Measurements from ENCODE around the gene EEFSEC.
A peak's percentile ranks its signal among the peaks of the same experiment; 100 is the strongest.

The EEFSEC gene

DNA sequence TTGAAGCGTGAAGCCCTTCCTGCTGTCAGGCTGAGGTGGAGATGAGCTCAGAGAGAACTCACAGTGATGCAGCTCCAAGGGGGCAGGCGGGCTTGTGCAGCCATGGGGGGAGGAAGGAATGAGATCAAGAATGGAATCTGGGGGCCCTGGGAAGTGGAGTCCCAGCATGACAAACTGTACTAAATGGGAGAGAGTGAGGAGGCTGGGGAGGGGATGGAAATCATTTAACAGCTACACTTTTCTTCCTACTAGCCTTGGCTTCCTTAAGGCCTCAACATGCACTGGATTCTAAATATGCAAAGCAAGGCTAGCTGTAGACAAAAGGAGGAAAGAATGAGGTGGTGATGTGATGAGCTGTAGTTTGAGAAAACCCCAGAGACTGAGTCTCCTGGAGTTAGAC, 133.9 kb downstream of the EEFSEC start:
- DNase-seq (ENCODE audit: low read depth): no peak

DNA sequence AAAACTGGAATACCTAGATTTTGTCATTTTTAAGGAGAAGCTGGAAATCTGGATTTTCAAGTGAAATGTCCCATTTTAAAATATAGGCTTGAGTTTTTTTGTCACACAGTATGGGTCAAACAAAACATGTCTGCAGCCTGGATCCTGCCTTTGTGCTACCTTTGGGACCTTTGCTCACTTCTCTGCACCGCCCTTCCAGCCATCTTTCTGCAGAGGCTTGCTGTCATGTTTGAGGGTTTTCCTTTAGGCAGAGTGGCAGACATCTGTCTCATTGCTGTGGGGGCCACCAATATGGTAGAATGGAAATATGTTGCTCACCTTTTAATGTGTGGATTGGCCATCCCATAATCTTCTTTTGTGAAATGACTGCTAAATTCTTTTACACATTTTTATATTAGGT, 136.3 kb downstream of the EEFSEC start:
- DNase-seq (ENCODE audit: low read depth): no peak

DNA sequence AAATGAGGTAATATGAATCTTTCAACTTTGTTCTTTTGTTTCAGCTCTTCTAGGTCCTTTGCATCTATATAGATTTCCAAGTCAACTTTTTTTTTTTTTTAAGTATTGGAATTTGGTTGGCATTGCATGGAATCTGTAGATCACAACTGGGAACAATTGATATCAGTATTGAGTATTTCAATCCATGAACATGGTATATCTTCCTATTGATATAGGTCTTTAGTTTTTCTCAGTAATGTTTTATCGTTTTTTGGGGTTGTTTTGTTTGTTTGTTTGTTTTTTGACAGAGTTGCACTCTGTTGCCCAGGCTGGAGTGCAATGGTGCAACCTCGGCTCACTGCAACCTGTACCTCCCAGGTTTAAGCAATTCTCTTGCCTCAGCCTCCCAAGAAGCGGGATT, 137.2 kb downstream of the EEFSEC start:
- DNase-seq (ENCODE audit: low read depth): no peak

DNA sequence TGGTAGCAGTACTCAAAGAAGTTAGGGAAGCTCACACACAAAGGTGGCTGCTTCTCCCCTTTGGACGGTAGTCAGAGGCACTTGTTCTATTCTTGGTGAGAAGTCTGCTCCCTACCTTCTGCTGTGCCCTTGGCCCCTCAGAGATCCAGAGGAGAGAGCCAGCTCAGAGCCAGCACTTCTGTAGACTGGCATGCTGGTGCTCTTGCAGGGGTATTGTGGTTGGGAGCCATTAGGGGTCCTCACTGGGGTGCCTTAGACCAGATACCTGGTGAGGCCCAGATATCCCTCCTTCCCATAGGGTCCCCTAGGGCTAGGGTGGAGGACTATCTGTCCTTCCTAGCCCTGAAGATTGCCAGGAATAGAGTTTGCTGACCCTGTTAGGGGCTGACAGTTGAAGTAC, 140.6 kb downstream of the EEFSEC start:
- DNase-seq (ENCODE audit: low read depth): no peak

DNA sequence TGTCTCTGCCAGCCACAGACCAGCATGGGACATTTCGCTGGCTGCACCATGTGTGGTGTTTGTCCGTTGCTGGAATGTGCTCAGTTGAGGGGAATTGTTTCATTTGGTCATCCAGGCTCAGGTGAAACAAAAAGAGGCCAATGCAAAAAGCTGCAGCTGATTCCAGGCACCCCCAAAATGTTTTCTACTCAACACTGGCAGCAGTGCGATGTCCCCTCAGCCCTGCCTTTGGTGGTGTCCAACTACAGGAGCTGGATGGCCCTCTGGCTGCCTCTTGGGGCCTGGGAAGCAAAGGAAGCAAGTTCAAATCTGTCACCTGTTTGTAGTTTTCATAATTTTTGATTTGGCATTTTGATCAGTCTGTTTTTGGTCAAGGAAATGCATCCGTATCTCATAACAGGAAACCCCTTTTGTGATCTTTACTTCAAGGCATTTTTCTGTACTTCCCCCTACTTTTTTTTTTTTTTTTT, 141.8 kb downstream of the EEFSEC start:
- no peak for DNase-seq (ENCODE audit: low read depth)

DNA sequence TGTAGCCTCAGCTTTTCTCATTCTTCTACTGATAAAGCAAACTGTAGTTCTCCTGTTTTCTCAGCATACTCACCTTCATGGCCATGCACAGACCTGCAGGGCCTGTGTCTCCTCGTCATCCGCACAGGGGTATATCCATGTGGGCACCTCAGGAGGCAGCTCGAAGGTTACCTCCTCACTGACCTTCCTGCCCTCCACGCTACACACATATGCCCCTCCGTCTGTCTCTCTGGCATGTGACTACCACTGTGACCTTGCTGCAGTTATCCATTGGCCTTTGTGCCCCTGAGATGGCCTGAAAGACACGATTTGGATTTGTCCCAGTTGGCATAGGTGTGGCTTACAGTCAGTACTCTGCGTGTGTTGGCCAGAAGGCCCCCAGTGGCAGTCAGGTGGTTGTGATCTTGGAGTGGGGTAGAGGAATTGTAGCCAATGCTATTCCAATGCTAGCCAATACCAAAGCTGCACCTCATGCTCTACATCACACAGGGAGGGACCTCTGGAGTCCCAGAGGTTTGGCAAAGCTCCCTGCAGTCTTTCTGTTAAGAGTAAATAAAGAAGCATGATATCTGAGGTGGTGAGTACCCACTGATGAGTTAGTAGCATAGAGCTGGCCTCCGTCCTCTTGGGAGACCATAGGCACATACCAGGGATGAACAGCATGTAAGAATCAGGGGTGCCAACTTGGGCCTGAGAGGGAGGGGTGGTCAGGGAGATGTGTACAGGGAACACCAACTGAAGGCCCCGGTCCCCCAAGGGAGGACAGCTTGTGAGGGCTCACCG, 143.4 kb downstream of the EEFSEC start:
- DNase-seq (ENCODE audit: low read depth): no peak

DNA sequence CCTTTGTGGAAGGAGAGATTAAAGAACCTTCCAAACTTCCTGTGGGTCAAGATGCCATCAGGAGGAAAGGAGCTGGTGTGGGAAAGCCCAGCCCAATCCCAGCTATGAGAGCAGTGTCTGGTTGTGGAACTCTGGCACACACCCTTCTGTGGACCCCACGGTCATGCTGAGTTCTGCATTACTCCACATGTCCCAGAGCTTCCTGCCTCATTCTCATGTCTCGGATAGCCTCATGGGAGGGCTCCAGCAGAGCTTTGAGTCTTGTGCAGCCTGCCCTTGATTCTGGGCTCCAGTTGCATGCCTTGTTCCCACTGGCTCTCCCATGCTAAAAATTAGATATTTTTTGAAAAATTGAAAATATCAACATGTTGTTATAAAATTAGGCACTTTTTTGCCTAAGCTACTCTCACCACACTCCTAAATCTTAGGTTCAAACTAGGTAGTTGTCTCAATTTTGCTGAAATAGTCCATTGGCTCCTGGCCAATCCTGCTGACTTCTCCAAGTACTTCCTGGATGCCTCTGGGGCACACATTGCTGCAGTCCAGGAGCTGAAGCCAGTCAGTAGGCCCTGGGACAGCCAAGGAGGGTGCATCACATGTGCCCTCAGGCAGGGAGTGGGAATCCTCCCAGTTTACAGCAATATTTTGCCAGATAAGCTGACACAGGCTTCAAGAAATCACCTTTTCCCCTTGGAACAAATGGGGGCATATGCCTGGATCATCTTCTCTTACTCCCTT, 144.3 kb downstream of the EEFSEC start:
- DNase-seq (ENCODE audit: low read depth): no peak

DNA sequence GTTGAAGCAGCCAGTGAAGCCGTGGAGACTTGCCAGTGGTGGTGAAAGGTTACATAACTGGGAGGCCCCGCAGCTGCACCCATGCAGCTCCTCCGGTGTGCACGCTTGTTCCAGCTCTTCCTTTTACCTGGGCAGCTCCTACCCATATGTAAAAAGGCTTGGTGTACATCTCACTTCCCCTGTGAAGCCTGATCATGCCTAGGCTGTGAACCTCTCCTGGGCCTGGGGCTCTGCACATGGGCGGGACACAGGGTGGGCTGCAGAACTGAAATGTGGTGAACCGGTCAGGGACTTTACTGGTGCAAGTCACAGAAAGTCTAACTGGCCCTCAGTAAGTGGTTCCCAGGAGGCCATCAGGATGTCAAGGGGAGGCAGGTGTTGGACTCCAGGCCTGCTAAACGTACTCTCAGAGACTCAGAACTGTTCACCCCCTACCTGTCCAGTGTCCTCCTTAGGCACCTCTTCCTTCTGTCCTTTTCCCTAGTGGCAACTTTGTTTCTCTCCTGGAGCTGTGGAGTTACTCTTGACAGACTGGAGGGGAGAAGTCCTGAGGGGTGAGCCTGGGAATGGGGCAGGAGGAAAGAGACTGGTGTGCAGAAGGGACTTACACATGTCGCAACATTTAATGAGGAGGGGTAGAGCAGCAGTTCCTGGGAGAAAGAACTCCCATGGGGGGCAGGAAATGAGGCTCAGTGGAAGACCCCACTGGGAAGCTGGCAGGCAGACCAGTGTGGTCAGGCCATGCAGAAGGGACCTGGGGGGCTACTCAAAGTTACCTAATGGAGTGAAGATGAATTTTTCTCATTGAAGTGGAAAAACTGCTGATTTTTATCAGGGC, 148.1 kb downstream of the EEFSEC start:
- no peak for DNase-seq (ENCODE audit: low read depth)

DNA sequence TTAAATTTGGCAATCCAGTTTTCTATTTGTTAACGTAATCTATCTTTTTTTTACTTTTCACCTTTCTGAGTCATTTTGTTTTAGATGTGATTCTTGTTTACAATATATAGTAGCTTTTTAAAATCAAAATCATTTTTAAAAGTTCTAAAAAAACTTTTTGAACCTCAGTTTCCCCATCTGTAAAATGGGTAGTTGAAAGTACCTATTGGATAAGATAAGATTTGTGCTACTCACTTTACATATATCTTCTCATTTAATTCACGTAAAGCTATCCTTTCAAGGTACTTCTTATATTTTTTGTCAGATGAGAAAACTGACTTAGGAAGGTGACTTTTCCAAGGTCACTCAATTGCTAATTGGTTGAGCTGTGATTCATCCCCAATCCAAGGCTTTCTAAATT, 153.2 kb downstream of the EEFSEC start:
- no peak for DNase-seq (ENCODE audit: low read depth)

DNA sequence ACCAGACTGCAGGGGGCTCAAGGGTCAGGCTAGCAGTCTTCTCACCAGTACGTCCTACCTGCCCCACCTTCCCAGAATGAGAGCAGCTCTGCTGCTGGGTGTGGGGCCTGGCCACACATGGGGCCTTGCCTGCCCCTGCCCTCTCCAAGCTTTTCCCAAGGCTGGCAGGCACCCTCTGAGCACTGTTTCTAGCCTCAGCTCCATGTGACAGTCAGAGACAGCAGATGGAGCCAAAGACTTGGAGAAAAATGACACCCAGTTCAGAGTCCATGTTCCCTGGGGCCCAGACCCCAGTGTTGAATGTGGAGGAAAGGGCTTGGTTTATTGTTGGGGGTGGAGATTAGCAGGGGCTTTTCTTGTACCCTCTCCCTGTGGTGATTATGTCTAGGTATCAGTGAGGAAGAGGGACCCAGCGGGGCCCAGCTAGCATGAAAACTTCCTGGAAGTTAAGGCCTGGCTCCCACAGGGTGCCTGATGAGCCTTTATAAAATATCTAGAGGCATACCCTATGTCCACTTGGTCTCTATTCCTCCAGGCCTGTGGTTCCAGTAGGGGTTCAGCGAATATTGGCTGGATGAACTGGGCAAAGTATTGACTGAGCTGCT, 153.8 kb downstream of the EEFSEC start:
- no peak for DNase-seq (ENCODE audit: low read depth)

DNA sequence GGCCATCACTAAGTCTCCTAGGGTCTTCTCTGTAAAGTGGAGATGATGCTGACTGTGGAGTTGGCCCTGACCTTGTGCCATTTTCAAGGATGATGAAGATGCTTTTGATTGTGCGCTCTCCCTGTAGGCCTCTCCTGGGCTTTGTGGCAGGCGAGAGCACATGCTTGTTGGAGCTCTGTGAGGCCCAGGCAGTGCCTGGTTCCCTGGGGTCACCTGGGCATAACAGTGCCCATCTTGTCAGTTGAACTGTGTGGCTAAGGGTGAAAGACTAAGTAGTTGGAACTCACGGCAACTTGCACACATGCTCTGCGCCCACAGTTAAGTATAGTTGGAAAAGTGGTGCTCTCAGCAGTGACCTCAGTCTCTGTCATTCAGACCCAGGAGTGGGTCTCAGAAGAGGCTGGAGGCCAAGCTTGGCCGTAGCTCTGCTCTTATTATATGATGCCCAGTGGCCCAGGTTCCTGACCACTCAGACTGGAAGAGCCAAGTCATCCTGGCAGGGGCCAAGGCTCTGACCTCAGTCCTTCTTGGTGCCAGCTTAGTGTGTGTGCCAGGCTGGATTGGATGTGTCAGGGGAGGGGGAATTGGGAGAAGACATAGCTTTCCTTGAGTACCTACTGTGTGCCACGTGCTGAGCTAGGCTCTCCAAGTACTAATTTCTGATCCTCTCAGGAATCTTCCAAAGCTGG, 154.6 kb downstream of the EEFSEC start:
- no peak for DNase-seq (ENCODE audit: low read depth)

DNA sequence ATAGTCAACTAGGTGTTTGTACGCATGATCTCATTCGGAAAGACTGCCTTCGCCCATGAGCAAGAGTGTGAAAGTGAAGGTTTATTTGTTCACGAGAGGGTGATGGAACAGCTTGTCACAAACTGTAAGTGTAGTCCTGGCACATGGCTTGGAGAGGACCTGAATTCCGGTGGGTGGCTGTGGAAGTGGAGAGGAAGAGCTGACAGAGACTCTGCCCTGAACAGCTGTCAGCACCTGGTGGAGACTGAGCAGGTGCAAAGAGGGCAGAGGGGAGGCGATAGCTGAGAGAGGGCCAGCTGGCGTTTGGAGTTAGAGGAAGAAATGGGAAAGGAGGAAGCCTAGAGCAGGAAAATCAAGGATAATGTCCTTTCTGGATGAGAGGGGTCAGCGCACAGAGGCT, 155.7 kb downstream of the EEFSEC start:
- no peak for DNase-seq (ENCODE audit: low read depth)

DNA sequence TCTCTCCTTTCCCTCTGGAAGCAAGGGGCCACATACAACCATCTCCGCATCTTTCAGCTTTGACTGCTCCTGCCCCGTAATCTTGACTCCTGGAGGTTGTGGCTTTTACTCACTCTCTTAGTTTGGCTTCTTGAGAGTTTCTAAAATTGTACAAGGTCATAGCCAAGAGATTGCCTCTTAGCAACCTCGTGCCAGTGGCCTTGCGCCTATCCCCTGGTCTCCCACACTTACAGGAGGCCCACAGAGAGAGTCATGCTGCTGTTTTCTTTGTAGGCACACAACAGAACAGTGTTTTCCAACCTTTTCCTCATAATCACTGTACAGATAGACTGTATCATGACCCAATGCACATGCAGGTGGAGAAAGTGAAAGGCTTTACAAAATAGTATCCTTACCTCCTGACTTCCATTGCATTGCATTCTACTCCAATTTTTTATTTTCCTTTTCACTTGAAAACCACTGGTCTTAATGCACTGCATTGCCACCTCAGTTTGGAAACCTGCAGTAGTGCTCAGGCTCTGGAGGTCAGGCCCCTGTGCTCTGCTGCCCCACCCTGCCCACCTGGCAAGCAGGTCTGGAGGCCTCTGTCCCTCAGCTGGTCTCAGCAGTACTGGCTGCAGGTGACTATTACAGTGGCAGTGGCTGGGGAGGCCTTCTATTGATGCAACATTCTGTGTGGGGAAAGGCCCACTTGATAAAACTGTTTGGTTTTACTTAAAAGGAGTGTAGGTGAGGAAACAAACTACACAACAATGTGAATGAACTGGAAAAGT, 157.2 kb downstream of the EEFSEC start:
- DNase-seq (ENCODE audit: low read depth): no peak

DNA sequence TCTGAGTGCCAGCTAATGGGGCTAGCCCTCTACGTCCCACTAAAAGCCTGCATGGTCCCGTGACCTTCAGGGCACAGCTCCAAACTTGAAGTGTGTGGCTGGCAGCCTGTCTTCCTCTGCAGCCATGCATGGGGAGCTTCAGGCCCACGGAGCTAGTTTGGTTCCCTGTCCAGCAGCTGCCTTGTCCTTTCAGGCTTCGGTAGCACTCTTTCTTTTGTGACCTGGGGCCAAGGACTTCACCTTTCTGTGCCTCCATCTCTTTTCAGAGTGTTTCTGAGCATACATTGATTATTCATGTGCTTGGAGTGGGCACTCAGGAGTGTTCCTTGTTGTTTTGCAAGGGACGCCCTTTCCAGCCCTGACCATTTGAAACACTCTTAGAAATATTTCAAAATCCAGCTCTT, 158.2 kb downstream of the EEFSEC start:
- no peak for DNase-seq (ENCODE audit: low read depth)

DNA sequence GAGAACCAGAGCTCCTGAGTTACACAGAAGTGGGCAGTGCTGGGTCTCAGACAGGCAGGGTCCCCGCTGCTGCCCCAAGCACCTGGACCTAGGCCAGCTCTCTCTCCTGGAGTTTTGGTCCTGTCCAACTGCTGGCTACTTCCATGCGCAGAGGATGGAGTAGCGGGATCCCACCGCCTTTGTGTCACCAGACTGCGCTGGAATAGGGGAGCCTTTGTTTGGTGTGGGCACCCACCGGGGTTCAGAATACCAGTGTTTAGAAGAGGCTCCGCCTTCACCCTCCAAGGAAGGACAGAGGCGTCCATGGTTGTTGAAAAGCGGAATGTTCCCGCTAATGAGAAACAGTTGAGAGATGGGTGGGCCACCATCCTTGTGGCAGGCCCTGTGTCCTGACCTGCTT, 159.0 kb downstream of the EEFSEC start:
- DNase-seq (ENCODE audit: low read depth): no peak

DNA sequence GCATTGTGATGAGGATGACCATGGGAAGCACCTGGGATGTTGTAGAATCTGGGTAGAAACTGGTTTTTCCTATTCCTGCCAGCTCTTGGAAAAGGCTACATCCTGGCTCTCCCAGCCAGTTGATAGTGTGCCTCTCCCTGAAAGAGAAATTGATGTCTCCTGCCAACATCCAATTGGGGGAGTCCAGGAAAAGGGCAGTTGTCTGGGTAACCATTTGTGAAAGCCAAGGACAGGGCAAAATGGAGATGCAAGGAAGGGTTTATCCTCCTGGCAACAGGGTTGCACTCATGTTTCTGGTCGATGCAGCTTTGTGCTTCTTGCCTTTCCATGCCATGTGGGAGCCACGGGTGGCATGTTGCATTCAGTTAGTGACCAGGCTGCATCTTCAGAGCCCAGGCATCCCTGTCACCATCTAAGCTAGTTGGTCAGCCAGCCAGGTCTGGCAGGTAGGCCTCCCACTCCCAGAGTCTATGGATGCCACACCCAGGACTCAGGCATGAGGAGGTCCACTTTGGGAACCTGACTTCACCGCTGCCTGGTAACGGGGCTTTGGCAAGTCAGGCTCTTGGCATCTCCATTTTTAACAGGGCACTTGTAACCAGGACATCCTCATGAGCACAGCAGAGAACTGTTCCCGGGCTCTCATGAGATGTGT, 159.9 kb downstream of the EEFSEC start:
- DNase-seq (ENCODE audit: low read depth): no peak

DNA sequence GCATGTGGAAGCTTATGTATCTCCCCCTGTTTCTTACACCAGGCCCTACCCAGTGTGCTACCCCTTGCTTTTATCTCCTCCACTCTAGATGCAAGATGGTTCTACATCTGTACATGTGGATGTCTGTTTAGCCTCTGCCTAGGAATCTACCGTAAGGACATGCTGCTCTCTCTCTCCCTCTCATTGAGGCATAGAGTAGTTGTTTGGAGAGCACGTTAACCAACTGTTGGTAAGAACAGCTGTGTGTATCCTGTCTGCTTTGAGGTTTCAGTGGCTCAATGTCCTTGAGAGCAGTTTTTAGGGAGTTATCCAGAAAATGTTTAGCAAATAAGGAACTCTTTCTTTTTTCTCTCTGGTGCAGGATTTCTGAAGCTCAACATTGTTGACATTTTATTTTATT, 160.7 kb downstream of the EEFSEC start:
- DNase-seq (ENCODE audit: low read depth): no peak

DNA sequence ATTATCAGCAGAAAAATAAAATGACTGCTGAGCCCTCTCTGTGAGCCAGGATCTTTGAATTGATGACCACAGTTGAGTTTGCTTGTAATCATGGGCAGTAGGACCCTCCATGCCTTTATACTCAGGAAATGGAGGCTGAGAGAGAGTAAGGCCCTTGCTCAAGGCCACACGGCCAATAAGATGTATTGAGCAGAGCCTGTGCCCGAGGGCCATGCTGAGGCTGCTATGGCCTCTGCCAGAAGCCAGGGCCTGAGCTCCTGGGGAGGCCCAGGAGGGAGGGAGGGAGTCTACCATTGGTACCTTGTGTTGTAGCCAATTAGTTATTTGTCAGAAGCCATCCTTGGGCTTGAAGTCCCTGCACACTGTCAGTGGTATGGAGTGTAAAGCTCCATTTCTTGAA, 162.0 kb downstream of the EEFSEC start:
- DNase-seq (ENCODE audit: low read depth): no peak

DNA sequence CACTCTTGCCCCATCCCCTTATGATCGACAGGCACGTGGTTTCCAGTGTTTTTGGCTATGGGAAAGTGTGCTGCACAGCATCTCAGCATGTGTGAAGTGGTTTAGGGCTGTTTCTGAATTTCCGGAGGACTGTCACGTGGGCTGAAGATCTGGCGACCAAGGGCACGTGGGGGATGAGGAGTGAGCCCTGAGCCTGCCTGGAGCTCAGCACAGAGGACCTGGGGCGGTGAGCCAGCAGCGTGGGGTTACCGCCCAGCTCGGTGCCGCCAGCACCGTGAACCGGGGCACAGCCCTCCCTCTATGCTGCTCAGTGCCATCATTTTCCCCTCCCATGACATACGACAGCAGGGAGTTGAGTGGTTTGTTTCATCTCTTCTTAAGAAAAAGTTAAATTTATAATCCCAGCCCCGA, 163.2 kb downstream of the EEFSEC start:
- DNase-seq (ENCODE audit: low read depth): peak; percentile 24

DNA sequence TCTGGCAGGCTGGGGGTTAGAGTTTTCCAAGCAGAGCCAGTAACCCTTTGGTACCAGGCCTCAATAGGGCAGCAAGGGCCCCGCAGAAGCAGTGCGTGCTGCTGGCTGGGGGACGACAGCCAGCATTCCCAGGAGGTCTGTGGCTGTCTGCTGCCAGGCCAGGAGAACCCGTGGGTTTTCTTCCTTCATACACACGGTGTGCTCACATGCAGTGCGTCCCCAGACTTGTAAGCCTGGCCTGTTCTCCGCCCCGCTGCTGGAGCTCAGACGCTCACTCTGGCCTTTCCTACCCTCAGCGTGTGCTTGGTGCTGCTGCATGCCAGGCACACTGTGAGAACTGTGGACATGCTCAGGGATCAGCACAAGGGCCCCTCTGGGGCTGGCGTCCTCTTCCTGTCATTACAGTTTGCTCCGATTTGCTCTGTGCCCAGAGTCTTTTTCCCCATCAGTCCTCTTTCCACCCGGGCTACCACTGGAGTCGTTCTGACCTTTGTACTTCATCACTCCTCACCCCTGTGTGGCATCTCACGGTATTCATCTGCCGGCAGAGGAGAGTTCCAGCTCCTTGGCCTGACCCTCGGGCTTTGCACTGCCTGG, 163.9 kb downstream of the EEFSEC start:
- no peak for DNase-seq (ENCODE audit: low read depth)

All from activated T-helper 9 cell treated with anti-CD3 and anti-CD28 coated beads, Interleukin-2, amount 50 U/mL, for 16 hours (primary cell).